Thyroid gland (tissue), 4 donors: Measurements from ENCODE around the gene CUL2. TPM values are rescaled to one million over a fixed set of nuclear protein-coding genes. Genes with fewer than 3 reads are reported as not detected.
"Not testable (repeated sequence)": the region's sequence is repeated elsewhere in the genome, so short reads cannot be mapped to it uniquely, and the experiment has no call there.

Experiments
- DNase-seq, 2 donors: peaks; one replicate each; pipeline ENCODE4 v3.0.0-alpha.2; 2019
- H3K27ac ChIP-seq, 3 donors: fragments of 200-600 bp; sonication (generic); 1 replicate in 2 of 3; 2 replicates in 1 of 3; pipeline ENCODE4 v1.5.1; 2016 to 2019; ENCODE audit warnings: mild to moderate bottlenecking in 1 of 3, moderate library complexity in 1 of 3
- H3K27me3 ChIP-seq: fragments of 200-600 bp; sonication (generic); one replicate; pipeline ENCODE4 v1.5.1; 2019
- H3K36me3 ChIP-seq, 2 donors: fragments of 200-600 bp; sonication (generic); one replicate each; pipeline ENCODE4 v1.5.1; 2016 to 2019
- H3K4me1 ChIP-seq, 2 donors: fragments of 200-600 bp; sonication (generic); one replicate each; pipeline ENCODE4 v1.5.1; 2017 to 2019
- H3K4me3 ChIP-seq, 3 donors: fragments of 200-600 bp; sonication (generic); replicated peaks in 1 of 3; 1 replicate in 2 of 3; 2 replicates in 1 of 3; pipeline ENCODE4 v1.5.1; 2016; ENCODE audit warnings: mild to moderate bottlenecking in 1 of 3
- H3K9me3 ChIP-seq: fragments of 200-600 bp; sonication (generic); one replicate; pipeline ENCODE4 v1.5.1; 2017
- POLR2A ChIP-seq, 2 donors: fragments of 450-650 bp; IDR thresholded peaks; one replicate each; pipeline ENCODE4 v1.6.1; 2017; ENCODE audit warnings: antibody characterized with exemption in 2 of 2, mild to moderate bottlenecking in 2 of 2, moderate library complexity in 1 of 2
- WGBS, 2 donors: methylation state at CpG; one replicate each; pipeline ENCODE4 v1.1.5; 2017; 5-methylcytosine and 5-hydroxymethylcytosine counted together
- intact Hi-C: fragments of 100-400 bp; cut with DNase I; formaldehyde crosslinking; loops from one replicate; pipeline ENCODE4 v1.15.1; 2023
- total RNA-seq, 4 donors: library from RNA; depleted of rRNA; stranded (reverse); fragments of >200 nt; gene quantifications; one replicate each; pipeline ENCODE4 v1.2.3, GENCODE V29; 2016
- TF ChIP-seq, protein P1 (sequence below), 6 experiments: fragments of 200-600 bp in 3 of 6; fragments of 450-650 bp in 3 of 6; sonication (generic) in 3 of 6; IDR thresholded peaks; one replicate each; pipeline ENCODE4 v1.5.1; 2016 to 2019; ENCODE audit warnings: antibody characterized with exemption in 6 of 6, mild to moderate bottlenecking in 2 of 6, inconsistent platforms in 1 of 6, moderate library complexity in 1 of 6

The CUL2 gene
- total RNA-seq, 4 donors from 2014 or later, result 16.5 to 19.0 (median 18.2) TPM

- no peaks in the 10 kb centered on the region for H3K9me3 ChIP-seq
- no peak overlapping the region for H3K27ac ChIP-seq
- TF ChIP-seq, protein P1, sequence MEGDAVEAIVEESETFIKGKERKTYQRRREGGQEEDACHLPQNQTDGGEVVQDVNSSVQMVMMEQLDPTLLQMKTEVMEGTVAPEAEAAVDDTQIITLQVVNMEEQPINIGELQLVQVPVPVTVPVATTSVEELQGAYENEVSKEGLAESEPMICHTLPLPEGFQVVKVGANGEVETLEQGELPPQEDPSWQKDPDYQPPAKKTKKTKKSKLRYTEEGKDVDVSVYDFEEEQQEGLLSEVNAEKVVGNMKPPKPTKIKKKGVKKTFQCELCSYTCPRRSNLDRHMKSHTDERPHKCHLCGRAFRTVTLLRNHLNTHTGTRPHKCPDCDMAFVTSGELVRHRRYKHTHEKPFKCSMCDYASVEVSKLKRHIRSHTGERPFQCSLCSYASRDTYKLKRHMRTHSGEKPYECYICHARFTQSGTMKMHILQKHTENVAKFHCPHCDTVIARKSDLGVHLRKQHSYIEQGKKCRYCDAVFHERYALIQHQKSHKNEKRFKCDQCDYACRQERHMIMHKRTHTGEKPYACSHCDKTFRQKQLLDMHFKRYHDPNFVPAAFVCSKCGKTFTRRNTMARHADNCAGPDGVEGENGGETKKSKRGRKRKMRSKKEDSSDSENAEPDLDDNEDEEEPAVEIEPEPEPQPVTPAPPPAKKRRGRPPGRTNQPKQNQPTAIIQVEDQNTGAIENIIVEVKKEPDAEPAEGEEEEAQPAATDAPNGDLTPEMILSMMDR (IDR thresholded peaks at IDR 0.05), result peak in 4 of 6 experiments; percentile 32 to 47 (median 34)
- TF ChIP-seq POLR2A (IDR thresholded peaks at IDR 0.05), result no peak
- no peaks in the 10 kb centered on the region for H3K36me3 ChIP-seq
- intact Hi-C loops, result no loop called here
- H3K27me3 ChIP-seq, result no peaks in the 10 kb centered on the region
- H3K4me3 ChIP-seq, result no peak overlapping the region
- H3K4me1 ChIP-seq, result no peaks in the 10 kb centered on the region
- WGBS, 2 donors, result 64 to 71% methylated on average over 2 of the region's 2 CpGs
- peak in 1 of 2 donors; percentile 26 for DNase-seq
Observed at GRCh38 chr10:34985823-34986222, 104.3 kb downstream of the CUL2 start.

- intact Hi-C loops, result no loop called here
- Histone ChIP-seq H3K9me3 (no peaks in the 10 kb centered on the region), H3K4me3 (no peak overlapping the region), H3K27me3 (no peaks in the 10 kb centered on the region), H3K4me1 (no peaks in the 10 kb centered on the region), H3K36me3 (no peaks in the 10 kb centered on the region), H3K27ac (no peak overlapping the region)
- DNase-seq, result no peak
- TF ChIP-seq, protein P1 (IDR thresholded peaks at IDR 0.05), result no peak
- no peak for TF ChIP-seq POLR2A (IDR thresholded peaks at IDR 0.05)
- 96 to 98% methylated on average over 2 of the region's 2 CpGs for WGBS, 2 donors
Observed at GRCh38 chr10:34985146-34985545, 105.0 kb downstream of the CUL2 start.

GRCh38 chr10:34981844-34982243, 108.3 kb downstream of the CUL2 start:
- intact Hi-C loops, result no loop called here
- Histone ChIP-seq H3K4me1 (no peaks in the 10 kb centered on the region), H3K9me3 (no peaks in the 10 kb centered on the region), H3K4me3 (no peak overlapping the region), H3K27ac (no peak overlapping the region), H3K27me3 (no peaks in the 10 kb centered on the region), H3K36me3 (no peaks in the 10 kb centered on the region)
- TF ChIP-seq, protein P1 (IDR thresholded peaks at IDR 0.05), result no peak
- TF ChIP-seq POLR2A (IDR thresholded peaks at IDR 0.05), result no peak
- 88 to 94% methylated on average over 2 of the region's 2 CpGs for WGBS, 2 donors
- no peak for DNase-seq

GRCh38 chr10:34979938-34980337, 110.2 kb downstream of the CUL2 start:
- WGBS, 2 donors, result 68 to 74% methylated on average over 2 of the region's 2 CpGs

GRCh38 chr10:34978080-34978479, 112.1 kb downstream of the CUL2 start:
- no peak for DNase-seq
- peaks cover 5 to 13% of the 10 kb centered on the region in 2 donors for H3K4me1 ChIP-seq
- WGBS, 2 donors, result 84 to 92% methylated on average over 7 of the region's 7 CpGs
- no peaks in the 10 kb centered on the region for H3K9me3 ChIP-seq
- H3K36me3 ChIP-seq, result no peaks in the 10 kb centered on the region
- no peak overlapping the region for H3K27ac ChIP-seq
- no peak overlapping the region for H3K4me3 ChIP-seq
- intact Hi-C loops, result no loop called here
- TF ChIP-seq POLR2A (IDR thresholded peaks at IDR 0.05), result no peak
- TF ChIP-seq, protein P1 (IDR thresholded peaks at IDR 0.05), result no peak
- no peaks in the 10 kb centered on the region for H3K27me3 ChIP-seq

More at GRCh38 chr10:34979938-34980337, 110.2 kb downstream of the CUL2 start:
- TF ChIP-seq, protein P1 (IDR thresholded peaks at IDR 0.05), result no peak
- no peak for TF ChIP-seq POLR2A (IDR thresholded peaks at IDR 0.05)
- intact Hi-C loops, result no loop called here
- H3K27ac ChIP-seq, result no peak overlapping the region
- H3K9me3 ChIP-seq, result no peaks in the 10 kb centered on the region
- DNase-seq, result no peak
- H3K4me3 ChIP-seq, result no peak overlapping the region
- no peaks in the 10 kb centered on the region for H3K4me1 ChIP-seq
- H3K36me3 ChIP-seq, result no peaks in the 10 kb centered on the region
- H3K27me3 ChIP-seq, result no peaks in the 10 kb centered on the region

- WGBS, 2 donors, result 97% methylated on average over 10 to 18 of the region's 29 CpGs
- intact Hi-C loops, result not testable (repeated sequence)
Observed at GRCh38 chr10:34976380-34976910, 113.7 kb downstream of the CUL2 start.

More at GRCh38 chr10:34976380-34976910, 113.7 kb downstream of the CUL2 start:
- not testable (repeated sequence) for DNase-seq, H3K9me3 ChIP-seq, H3K36me3 ChIP-seq, H3K27me3 ChIP-seq, H3K27ac ChIP-seq, H3K4me3 ChIP-seq
- H3K4me1 ChIP-seq, result peaks cover 22 to 29% of the 10 kb centered on the region in 2 donors
